Measurements from ENCODE around the gene UTP18. TPM values are rescaled to one million over a fixed set of nuclear protein-coding genes. Genes with fewer than 3 reads are reported as not detected.
"Not testable (repeated sequence)": the region's sequence is repeated elsewhere in the genome, so short reads cannot be mapped to it uniquely, and the experiment has no call there.

UTP18 gene
- polyA plus RNA-seq, 2 donors = 8.4 to 23.1 TPM

DNA sequence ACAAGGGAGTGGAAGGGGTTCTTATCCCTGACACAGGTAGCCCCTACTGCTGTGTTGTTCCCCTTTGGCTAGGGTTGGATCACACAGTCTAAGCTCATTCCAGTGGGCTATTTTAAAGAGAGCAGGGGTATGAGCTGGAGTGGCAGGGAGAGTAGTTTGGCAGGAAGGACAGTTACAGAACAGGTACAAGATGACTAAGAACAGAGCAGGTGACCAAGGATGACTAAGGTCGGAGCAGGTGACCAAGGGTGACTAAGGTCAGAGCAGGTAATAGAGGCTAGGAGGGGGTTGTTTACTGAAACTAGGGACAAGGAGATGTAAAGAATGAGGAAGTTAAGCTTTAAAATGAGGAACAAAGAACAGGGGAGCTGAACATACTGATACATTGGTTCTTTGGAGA, 58.8 kb downstream of the UTP18 start:
- Histone ChIP-seq H3K27me3 (ENCODE audit: control insufficient read depth in 1 of 2, insufficient read depth in 2 of 2, low read length in 2 of 2) (no peaks in the 10 kb centered on the region), H3K27ac (ENCODE audit: low read depth in 2 of 2, low read length in 1 of 2) (no peak overlapping the region), H3K4me3 (ENCODE audit: low read depth in 1 of 2, low read length in 2 of 2) (no peak overlapping the region), H3K36me3 (ENCODE audit: control insufficient read depth in 2 of 2, insufficient read depth in 2 of 2, low read length in 1 of 2) (no peaks in the 10 kb centered on the region), H3K9me3 (ENCODE audit: control insufficient read depth in 2 of 2, insufficient read depth in 1 of 2, low read depth in 1 of 2, low read length in 1 of 2) (peaks cover 0 to 3% of the 10 kb centered on the region in 2 donors), H3K4me1 (ENCODE audit: control insufficient read depth in 2 of 2, insufficient read depth in 2 of 2, low read length in 1 of 2) (no peaks in the 10 kb centered on the region)
- 79 to 80% methylated on average over 1 of the region's 1 CpG for WGBS, 2 donors

DNA sequence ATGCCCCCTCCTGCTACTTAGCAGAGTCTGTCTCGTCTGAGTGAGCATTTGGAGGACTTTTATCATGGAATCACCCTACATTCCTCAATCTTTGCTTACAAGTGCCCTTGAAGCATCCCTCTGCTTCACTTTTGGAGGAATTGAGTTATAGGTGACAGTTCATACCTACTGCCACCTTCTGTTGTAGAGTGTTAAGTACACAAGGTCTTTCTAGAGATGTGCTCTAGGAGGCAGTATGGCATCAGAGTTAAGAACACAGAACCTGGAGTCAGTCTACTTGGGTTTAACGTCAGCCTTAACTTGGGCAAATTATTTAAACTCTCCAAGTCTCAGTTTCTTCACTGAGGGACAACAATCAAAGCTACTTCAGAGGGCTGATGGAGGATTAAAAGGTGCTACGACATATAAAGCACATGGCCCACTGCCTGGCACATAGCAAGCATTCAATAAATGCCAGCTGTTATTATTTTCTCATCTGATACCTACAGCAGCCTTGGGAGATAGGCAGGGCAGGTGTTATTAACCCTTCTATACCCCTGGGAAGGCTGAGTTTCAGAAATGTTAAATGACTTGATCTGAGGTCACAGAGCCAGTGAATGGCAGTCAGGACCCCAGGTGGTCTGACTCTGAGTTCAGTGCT, 62.2 kb downstream of the UTP18 start:
- Histone ChIP-seq H3K4me1 (ENCODE audit: control insufficient read depth in 2 of 2, insufficient read depth in 2 of 2, low read length in 1 of 2) (no peaks in the 10 kb centered on the region), H3K27ac (ENCODE audit: low read depth in 2 of 2, low read length in 1 of 2) (no peak overlapping the region), H3K4me3 (ENCODE audit: low read depth in 1 of 2, low read length in 2 of 2) (no peak overlapping the region), H3K36me3 (ENCODE audit: control insufficient read depth in 2 of 2, insufficient read depth in 2 of 2, low read length in 1 of 2) (no peaks in the 10 kb centered on the region), H3K27me3 (ENCODE audit: control insufficient read depth in 1 of 2, insufficient read depth in 2 of 2, low read length in 2 of 2) (no peaks in the 10 kb centered on the region), H3K9me3 (ENCODE audit: control insufficient read depth in 2 of 2, insufficient read depth in 1 of 2, low read depth in 1 of 2, low read length in 1 of 2) (peaks cover 0 to 3% of the 10 kb centered on the region in 2 donors)
- WGBS, 2 donors = 27 to 34% methylated on average over 3 of the region's 3 CpGs

DNA sequence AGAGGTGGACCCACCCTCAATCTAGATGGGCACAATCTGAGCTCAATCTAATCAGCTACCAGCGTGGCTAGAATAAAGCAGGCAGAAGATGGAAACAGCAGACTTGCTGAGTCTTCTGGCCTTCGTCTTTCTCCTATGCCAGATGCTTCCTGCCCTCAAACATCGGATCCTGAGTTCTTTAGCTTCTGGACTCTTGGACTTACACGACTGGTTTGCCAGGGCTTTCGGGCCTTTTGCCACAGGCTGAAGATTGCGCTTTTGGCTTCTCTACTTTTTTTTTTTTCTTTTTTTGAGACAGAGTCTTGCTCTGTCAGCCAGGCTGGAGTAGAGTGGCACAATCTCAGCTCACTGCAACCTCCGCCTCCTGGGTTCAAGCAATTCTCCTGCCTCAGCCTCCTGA, 65.1 kb downstream of the UTP18 start:
- Histone ChIP-seq H3K36me3 (ENCODE audit: control insufficient read depth in 2 of 2, insufficient read depth in 2 of 2, low read length in 1 of 2) (no peaks in the 10 kb centered on the region), H3K4me3 (ENCODE audit: low read depth in 1 of 2, low read length in 2 of 2) (no peak overlapping the region), H3K4me1 (ENCODE audit: control insufficient read depth in 2 of 2, insufficient read depth in 2 of 2, low read length in 1 of 2) (no peaks in the 10 kb centered on the region), H3K9me3 (ENCODE audit: control insufficient read depth in 2 of 2, insufficient read depth in 1 of 2, low read depth in 1 of 2, low read length in 1 of 2) (no peaks in the 10 kb centered on the region), H3K27me3 (ENCODE audit: control insufficient read depth in 1 of 2, insufficient read depth in 2 of 2, low read length in 2 of 2) (no peaks in the 10 kb centered on the region), H3K27ac (ENCODE audit: low read depth in 2 of 2, low read length in 1 of 2) (no peak overlapping the region)
- WGBS, 2 donors = 81 to 87% methylated on average over 7 of the region's 7 CpGs

DNA sequence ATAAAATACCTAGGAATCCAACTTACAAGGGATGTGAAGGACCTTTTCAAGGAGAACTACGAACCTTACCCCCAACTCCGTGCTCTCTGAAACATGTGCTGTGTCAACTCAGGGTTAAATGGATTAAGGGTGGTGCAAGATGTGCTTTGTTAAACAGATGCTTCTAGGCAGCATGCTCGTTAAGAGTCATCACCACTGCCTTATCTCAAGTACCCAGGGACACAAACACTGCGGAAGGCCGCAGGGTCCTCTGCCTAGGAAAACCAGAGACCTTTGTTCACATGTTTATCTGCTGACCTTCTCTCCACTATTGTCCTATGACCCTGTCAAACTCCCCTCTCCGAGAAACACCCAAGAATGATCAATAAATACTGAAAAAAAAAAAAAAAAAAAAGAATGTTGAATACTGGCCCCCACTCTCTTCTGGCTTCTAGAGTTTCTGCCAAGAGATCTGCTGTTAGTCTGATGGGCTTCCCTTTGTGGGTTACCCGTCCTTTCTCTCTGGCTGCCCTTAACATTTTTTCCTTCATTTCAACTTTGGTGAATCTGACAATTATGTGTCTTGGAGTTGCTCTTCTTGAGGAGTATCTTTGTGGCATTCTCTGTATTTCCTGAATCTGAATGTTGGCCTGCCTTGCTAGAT, 70.6 kb downstream of the UTP18 start:
- H3K27ac ChIP-seq (ENCODE audit: low read depth in 2 of 2, low read length in 1 of 2); H3K9me3 ChIP-seq (ENCODE audit: control insufficient read depth in 2 of 2, insufficient read depth in 1 of 2, low read depth in 1 of 2, low read length in 1 of 2); H3K36me3 ChIP-seq (ENCODE audit: control insufficient read depth in 2 of 2, insufficient read depth in 2 of 2, low read length in 1 of 2); H3K4me1 ChIP-seq (ENCODE audit: control insufficient read depth in 2 of 2, insufficient read depth in 2 of 2, low read length in 1 of 2); H3K27me3 ChIP-seq (ENCODE audit: control insufficient read depth in 1 of 2, insufficient read depth in 2 of 2, low read length in 2 of 2); H3K4me3 ChIP-seq (ENCODE audit: low read depth in 1 of 2, low read length in 2 of 2): not testable (repeated sequence)
- WGBS, 2 donors = 50 to 51% methylated on average over 7 of the region's 7 CpGs

DNA sequence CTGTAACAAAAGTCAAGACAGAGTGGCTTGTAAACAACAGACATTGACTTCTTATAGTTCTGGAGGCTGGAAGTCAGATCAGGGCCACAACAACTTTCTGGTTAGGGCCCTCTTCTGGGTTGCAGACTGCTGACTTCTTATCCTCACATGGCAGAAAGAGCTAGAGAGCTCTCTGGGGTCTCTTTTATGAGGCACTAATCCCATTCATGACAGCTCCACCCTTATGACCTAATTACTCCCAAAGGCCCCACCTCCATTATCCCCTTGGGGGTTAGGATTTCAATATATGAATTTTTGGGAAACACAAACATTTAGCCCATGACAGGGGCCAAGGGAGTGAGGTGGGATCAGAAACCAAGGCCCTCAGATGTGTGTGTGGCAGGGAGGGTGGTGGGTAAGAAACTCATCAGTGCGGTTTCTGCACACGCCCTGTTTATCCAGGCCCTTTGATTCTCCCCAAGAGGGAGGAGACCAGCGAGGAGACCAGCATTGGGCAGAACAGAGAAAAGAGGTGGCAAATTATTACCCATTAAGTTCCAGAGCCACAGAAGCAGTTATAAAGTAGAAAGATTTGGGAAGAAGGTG, 74.8 kb downstream of the UTP18 start:
- WGBS, 2 donors = 82 to 88% methylated on average over 3 of the region's 3 CpGs
- H3K27me3 ChIP-seq (ENCODE audit: control insufficient read depth in 1 of 2, insufficient read depth in 2 of 2, low read length in 2 of 2) = no peaks in the 10 kb centered on the region
- no peaks in the 10 kb centered on the region for H3K4me1 ChIP-seq (ENCODE audit: control insufficient read depth in 2 of 2, insufficient read depth in 2 of 2, low read length in 1 of 2)
- H3K27ac ChIP-seq (ENCODE audit: low read depth in 2 of 2, low read length in 1 of 2) = no peak overlapping the region
- H3K4me3 ChIP-seq (ENCODE audit: low read depth in 1 of 2, low read length in 2 of 2) = no peak overlapping the region
- H3K36me3 ChIP-seq (ENCODE audit: control insufficient read depth in 2 of 2, insufficient read depth in 2 of 2, low read length in 1 of 2) = no peaks in the 10 kb centered on the region
- H3K9me3 ChIP-seq (ENCODE audit: control insufficient read depth in 2 of 2, insufficient read depth in 1 of 2, low read depth in 1 of 2, low read length in 1 of 2) = no peaks in the 10 kb centered on the region

DNA sequence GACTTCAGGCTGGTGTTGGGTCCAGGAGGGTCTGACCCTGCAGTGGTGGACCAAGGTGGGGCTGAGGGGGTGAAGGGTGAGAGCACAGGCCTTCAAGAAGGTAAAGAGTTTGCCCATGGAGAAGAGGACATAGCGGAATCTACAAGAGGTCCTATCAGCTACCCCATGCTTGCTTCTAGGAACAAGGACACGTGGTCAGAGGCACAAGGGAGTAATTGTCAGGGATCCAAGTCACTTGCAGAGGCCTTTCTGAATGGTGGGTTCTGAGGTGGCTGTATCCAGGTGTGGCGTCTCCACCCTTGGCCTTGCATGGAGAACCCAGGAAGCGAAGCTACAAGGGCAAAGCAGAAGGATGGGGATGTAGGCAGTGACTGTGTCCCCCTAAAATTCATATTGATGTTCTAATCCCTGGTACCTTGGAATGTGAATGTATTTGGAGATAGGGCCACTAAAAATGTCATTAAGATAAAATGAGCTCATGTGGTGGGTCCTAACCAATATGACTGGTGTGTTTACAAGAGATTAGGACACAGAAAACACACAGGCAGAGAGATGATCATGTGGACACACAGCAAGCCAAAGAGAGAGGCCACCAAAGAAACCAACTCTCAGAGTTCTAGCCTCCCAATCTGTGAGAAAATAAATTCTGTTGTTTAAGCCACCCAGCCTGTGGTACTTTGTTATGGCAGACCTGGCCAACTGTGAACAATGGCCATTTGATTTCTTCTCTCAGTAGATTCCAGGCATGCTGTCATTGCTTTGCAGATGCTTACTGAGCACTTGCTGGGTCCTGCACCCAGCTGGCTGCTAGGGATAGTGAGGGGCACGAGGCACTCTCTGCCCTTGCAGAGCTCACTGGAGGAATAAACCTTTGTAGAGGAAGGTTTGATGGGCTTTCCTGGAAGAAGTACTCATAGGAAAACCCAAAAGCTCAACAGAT, 75.8 kb downstream of the UTP18 start:
- WGBS, 2 donors = 72 to 81% methylated on average over 5 of the region's 5 CpGs
- no peaks in the 10 kb centered on the region for H3K4me1 ChIP-seq (ENCODE audit: control insufficient read depth in 2 of 2, insufficient read depth in 2 of 2, low read length in 1 of 2)
- H3K36me3 ChIP-seq (ENCODE audit: control insufficient read depth in 2 of 2, insufficient read depth in 2 of 2, low read length in 1 of 2) = no peaks in the 10 kb centered on the region
- H3K9me3 ChIP-seq (ENCODE audit: control insufficient read depth in 2 of 2, insufficient read depth in 1 of 2, low read depth in 1 of 2, low read length in 1 of 2) = no peaks in the 10 kb centered on the region
- no peaks in the 10 kb centered on the region for H3K27me3 ChIP-seq (ENCODE audit: control insufficient read depth in 1 of 2, insufficient read depth in 2 of 2, low read length in 2 of 2)
- no peak overlapping the region for H3K27ac ChIP-seq (ENCODE audit: low read depth in 2 of 2, low read length in 1 of 2)
- H3K4me3 ChIP-seq (ENCODE audit: low read depth in 1 of 2, low read length in 2 of 2) = no peak overlapping the region

DNA sequence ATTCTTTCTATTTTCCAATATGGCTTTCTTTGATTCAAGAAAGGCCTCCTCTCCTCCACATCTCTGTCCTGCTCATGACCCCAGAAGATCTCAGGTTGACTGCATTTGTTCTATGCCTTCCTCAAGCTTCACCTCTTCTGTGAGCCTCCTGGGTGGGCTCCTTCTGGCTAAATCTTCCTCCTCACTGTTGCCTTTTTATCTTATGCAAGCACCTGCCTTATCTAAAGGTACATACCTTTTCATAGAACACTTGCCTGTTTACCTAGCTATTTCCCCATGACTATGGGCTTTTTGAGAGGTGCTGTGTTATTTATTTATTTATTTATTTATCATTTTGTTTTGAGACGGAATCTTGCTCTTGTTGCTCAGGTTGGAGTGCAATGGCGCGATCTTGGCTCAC, 81.1 kb downstream of the UTP18 start:
- no peaks in the 10 kb centered on the region for H3K9me3 ChIP-seq (ENCODE audit: control insufficient read depth in 2 of 2, insufficient read depth in 1 of 2, low read depth in 1 of 2, low read length in 1 of 2)
- H3K4me1 ChIP-seq (ENCODE audit: control insufficient read depth in 2 of 2, insufficient read depth in 2 of 2, low read length in 1 of 2) = no peaks in the 10 kb centered on the region
- no peak overlapping the region for H3K4me3 ChIP-seq (ENCODE audit: low read depth in 1 of 2, low read length in 2 of 2)
- no peaks in the 10 kb centered on the region for H3K27me3 ChIP-seq (ENCODE audit: control insufficient read depth in 1 of 2, insufficient read depth in 2 of 2, low read length in 2 of 2)
- no peak overlapping the region for H3K27ac ChIP-seq (ENCODE audit: low read depth in 2 of 2, low read length in 1 of 2)
- H3K36me3 ChIP-seq (ENCODE audit: control insufficient read depth in 2 of 2, insufficient read depth in 2 of 2, low read length in 1 of 2) = no peaks in the 10 kb centered on the region
- 86 to 89% methylated on average over 3 of the region's 3 CpGs for WGBS, 2 donors

DNA sequence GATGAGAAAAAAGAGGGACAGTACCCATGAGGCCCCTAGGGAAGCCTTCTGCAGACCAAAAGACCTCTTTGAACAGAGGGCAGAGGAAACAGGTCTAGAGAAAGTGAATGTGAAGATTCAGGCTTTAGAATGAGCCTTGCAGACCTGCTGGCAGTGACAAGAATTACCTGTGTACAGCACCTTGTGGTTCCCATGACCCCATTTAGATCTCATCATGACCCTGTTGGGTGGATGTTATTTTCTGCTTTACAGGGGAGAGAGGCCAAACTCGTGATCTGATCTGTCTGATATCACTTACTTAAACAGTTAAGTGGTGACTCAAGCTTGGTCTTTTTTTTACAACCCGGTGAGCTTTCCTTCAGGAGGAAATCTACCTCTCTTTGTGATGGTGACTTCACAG, 81.9 kb downstream of the UTP18 start:
- H3K9me3 ChIP-seq (ENCODE audit: control insufficient read depth in 2 of 2, insufficient read depth in 1 of 2, low read depth in 1 of 2, low read length in 1 of 2) = no peaks in the 10 kb centered on the region
- H3K27ac ChIP-seq (ENCODE audit: low read depth in 2 of 2, low read length in 1 of 2) = no peak overlapping the region
- no peak overlapping the region for H3K4me3 ChIP-seq (ENCODE audit: low read depth in 1 of 2, low read length in 2 of 2)
- WGBS, 2 donors = 58% methylated on average over 2 of the region's 2 CpGs
- no peaks in the 10 kb centered on the region for H3K27me3 ChIP-seq (ENCODE audit: control insufficient read depth in 1 of 2, insufficient read depth in 2 of 2, low read length in 2 of 2)
- H3K4me1 ChIP-seq (ENCODE audit: control insufficient read depth in 2 of 2, insufficient read depth in 2 of 2, low read length in 1 of 2) = no peaks in the 10 kb centered on the region
- H3K36me3 ChIP-seq (ENCODE audit: control insufficient read depth in 2 of 2, insufficient read depth in 2 of 2, low read length in 1 of 2) = no peaks in the 10 kb centered on the region

DNA sequence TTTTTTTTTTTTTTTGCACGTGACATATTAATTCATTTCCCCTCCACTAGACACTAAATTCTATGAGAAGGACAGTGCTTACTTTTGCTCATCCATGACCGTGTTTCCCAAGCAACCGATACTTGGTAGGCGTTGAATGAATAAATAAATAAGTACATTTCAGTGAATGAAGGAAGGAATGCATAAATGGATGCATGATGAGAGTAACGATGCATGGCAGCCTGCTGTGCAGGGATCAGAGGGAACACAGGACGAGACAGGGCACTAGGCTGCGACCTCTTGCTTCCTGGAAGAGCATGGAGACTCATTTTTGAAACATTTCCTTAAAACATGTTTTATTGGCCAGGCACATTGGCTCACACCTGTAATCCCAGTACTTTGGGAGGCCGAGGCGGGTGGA, 84.2 kb downstream of the UTP18 start:
- Histone ChIP-seq H3K9me3 (ENCODE audit: control insufficient read depth in 2 of 2, insufficient read depth in 1 of 2, low read depth in 1 of 2, low read length in 1 of 2) (no peaks in the 10 kb centered on the region), H3K4me3 (ENCODE audit: low read depth in 1 of 2, low read length in 2 of 2) (no peak overlapping the region), H3K27ac (ENCODE audit: low read depth in 2 of 2, low read length in 1 of 2) (no peak overlapping the region), H3K4me1 (ENCODE audit: control insufficient read depth in 2 of 2, insufficient read depth in 2 of 2, low read length in 1 of 2) (no peaks in the 10 kb centered on the region), H3K36me3 (ENCODE audit: control insufficient read depth in 2 of 2, insufficient read depth in 2 of 2, low read length in 1 of 2) (no peaks in the 10 kb centered on the region), H3K27me3 (ENCODE audit: control insufficient read depth in 1 of 2, insufficient read depth in 2 of 2, low read length in 2 of 2) (no peaks in the 10 kb centered on the region)
- WGBS, 2 donors = 84% methylated on average over 9 of the region's 9 CpGs
